Upper lobe of right lung (tissue), 1 donor: Measurements from ENCODE around the gene DLG2. TPM values are rescaled to one million over a fixed set of nuclear protein-coding genes. Genes with fewer than 3 reads are reported as not detected.

Source experiments
- ATAC-seq: fragments of 200-7000 bp; cut with Tn5 transposase; one replicate; pipeline ENCODE4 v1.9.1; 2020; ENCODE audit warnings: mild to moderate bottlenecking, moderate library complexity
- DNase-seq: peaks from one replicate; pipeline ENCODE4 v3.0.0-alpha.2; 2020
- H3K27ac ChIP-seq: fragments of 200-600 bp; one replicate; pipeline ENCODE4 v1.8.0; 2022
- H3K27me3 ChIP-seq: fragments of 200-600 bp; one replicate; pipeline ENCODE4 v1.8.0; 2022; ENCODE audit warnings: mild to moderate bottlenecking
- H3K36me3 ChIP-seq: fragments of 200-600 bp; one replicate; pipeline ENCODE4 v1.8.0; 2022
- H3K4me1 ChIP-seq: fragments of 200-600 bp; one replicate; pipeline ENCODE4 v1.8.0; 2022
- H3K4me3 ChIP-seq: fragments of 200-600 bp; one replicate; pipeline ENCODE4 v1.8.0; 2022; ENCODE audit warnings: mild to moderate bottlenecking
- H3K9me3 ChIP-seq: fragments of 200-600 bp; one replicate; pipeline ENCODE4 v1.8.0; 2022
- CTCF ChIP-seq: fragments of 200-600 bp; IDR thresholded peaks from one replicate; pipeline ENCODE4 v1.8.0; 2022; ENCODE audit warnings: antibody characterized with exemption
- intact Hi-C: fragments of 100-400 bp; cut with DNase I; formaldehyde crosslinking; loops from one replicate; pipeline ENCODE4 v1.11.0; 2022
- total RNA-seq: library from RNA; stranded (reverse); fragmentation: NEBNext Ultra II Directional; extraction: Animal tissue kit (Norgen Biotek cat#: 25700); gene quantifications from one replicate; pipeline ENCODE4 v1.2.1, GENCODE V29; 2021
- donor health status: DM: no; HTN: yes; CAD: no; lungs with severe emphysema.

The DLG2 gene
- total RNA-seq, 1 donor from 2014 or later, result 9.7 TPM

- DNase-seq (no peak), ATAC-seq (peak; percentile 85)
- no peak overlapping the region for H3K27ac ChIP-seq
- no peak overlapping the region for H3K4me3 ChIP-seq
- no peaks in the 10 kb centered on the region for H3K4me1 ChIP-seq
- no peaks in the 10 kb centered on the region for H3K27me3 ChIP-seq
- no peak for TF ChIP-seq CTCF
- intact Hi-C loops, result no loop called here
- no peaks in the 10 kb centered on the region for H3K9me3 ChIP-seq
- H3K36me3 ChIP-seq, result no peaks in the 10 kb centered on the region
These were observed 1018.9 kb downstream of the DLG2 start for GRCh38 chr11:84607975-84608836.

GRCh38 chr11:84594602-84595001, 1032.5 kb downstream of the DLG2 start:
- intact Hi-C loops, result no loop called here
- Histone ChIP-seq H3K36me3 (no peaks in the 10 kb centered on the region), H3K9me3 (no peaks in the 10 kb centered on the region), H3K27me3 (no peaks in the 10 kb centered on the region), H3K27ac (no peak overlapping the region), H3K4me3 (no peak overlapping the region), H3K4me1 (no peaks in the 10 kb centered on the region)
- TF ChIP-seq CTCF, result no peak
- DNase-seq, result no peak
- ATAC-seq, result no peak

GRCh38 chr11:84590106-84590505, 1037.0 kb downstream of the DLG2 start:
- H3K27me3 ChIP-seq, result no peaks in the 10 kb centered on the region
- intact Hi-C loops, result no loop called here
- H3K36me3 ChIP-seq, result no peaks in the 10 kb centered on the region
- H3K4me3 ChIP-seq, result no peak overlapping the region
- H3K9me3 ChIP-seq, result no peaks in the 10 kb centered on the region
- no peak overlapping the region for H3K27ac ChIP-seq
- ATAC-seq (no peak), DNase-seq (no peak)
- no peak for TF ChIP-seq CTCF
- H3K4me1 ChIP-seq, result no peaks in the 10 kb centered on the region

- no peak for ATAC-seq
- Histone ChIP-seq H3K27me3 (no peaks in the 10 kb centered on the region), H3K27ac (no peak overlapping the region), H3K4me3 (no peak overlapping the region), H3K9me3 (no peaks in the 10 kb centered on the region), H3K4me1 (no peaks in the 10 kb centered on the region), H3K36me3 (no peaks in the 10 kb centered on the region)
- intact Hi-C loops, result no loop called here
- TF ChIP-seq CTCF, result no peak
- no peak for DNase-seq
These were observed 1038.9 kb downstream of the DLG2 start for GRCh38 chr11:84588131-84588829.

GRCh38 chr11:84583106-84583505, 1044.0 kb downstream of the DLG2 start:
- Histone ChIP-seq H3K9me3 (no peaks in the 10 kb centered on the region), H3K27me3 (no peaks in the 10 kb centered on the region), H3K27ac (no peak overlapping the region), H3K36me3 (no peaks in the 10 kb centered on the region), H3K4me3 (no peak overlapping the region), H3K4me1 (no peaks in the 10 kb centered on the region)
- DNase-seq (no peak), ATAC-seq (no peak)
- no peak for TF ChIP-seq CTCF
- intact Hi-C loops, result no loop called here
